Putamen (tissue), 1 donor: ENCODE data around the gene TCF7L1.
"Not testable (repeated sequence)": the region's sequence is repeated elsewhere in the genome, so short reads cannot be mapped to it uniquely, and the experiment has no call there.

Source experiments
- DNase-seq: peaks from one replicate; pipeline ENCODE4 v3.0.0-alpha.2; 2016; ENCODE audit warnings: low spot score

TCF7L1 gene

GRCh38 chr2:85132397-85132796 is 795 bp upstream of the TCF7L1 start:
- DNase-seq, result no peak

- DNase-seq, result no peak
Measured at GRCh38 chr2:85133751-85134254, 611 bp downstream of the TCF7L1 start.

GRCh38 chr2:85134255-85134895 is 1.2 kb downstream of the TCF7L1 start:
- no peak for DNase-seq

GRCh38 chr2:85134896-85135659 is 1.9 kb downstream of the TCF7L1 start:
- no peak for DNase-seq

GRCh38 chr2:85135660-85135914 is 2.4 kb downstream of the TCF7L1 start:
- no peak for DNase-seq

- DNase-seq, result no peak
Measured at GRCh38 chr2:85137156-85137555, 4.0 kb downstream of the TCF7L1 start.

GRCh38 chr2:85143463-85144082 is 10.4 kb downstream of the TCF7L1 start:
- DNase-seq, result no peak

- DNase-seq, result no peak
Measured at GRCh38 chr2:85145116-85145820, 12.1 kb downstream of the TCF7L1 start.

- no peak for DNase-seq
Measured at GRCh38 chr2:85148190-85148589, 15.0 kb downstream of the TCF7L1 start.

GRCh38 chr2:85151026-85151425 is 17.8 kb downstream of the TCF7L1 start:
- DNase-seq, result no peak

- DNase-seq, result no peak
Measured at GRCh38 chr2:85152895-85153294, 19.7 kb downstream of the TCF7L1 start.

- no peak for DNase-seq
Measured at GRCh38 chr2:85154048-85154753, 21.0 kb downstream of the TCF7L1 start.

- DNase-seq, result not testable (repeated sequence)
Measured at GRCh38 chr2:85155082-85155481, 21.9 kb downstream of the TCF7L1 start.

GRCh38 chr2:85156153-85156552 is 23.0 kb downstream of the TCF7L1 start:
- no peak for DNase-seq

- no peak for DNase-seq
Measured at GRCh38 chr2:85156619-85157018, 23.4 kb downstream of the TCF7L1 start.

- no peak for DNase-seq
Measured at GRCh38 chr2:85157345-85157744, 24.2 kb downstream of the TCF7L1 start.

GRCh38 chr2:85158559-85159273 is 25.5 kb downstream of the TCF7L1 start:
- DNase-seq, result no peak

- DNase-seq, result no peak
Measured at GRCh38 chr2:85159589-85159988, 26.4 kb downstream of the TCF7L1 start.

- no peak for DNase-seq
Measured at GRCh38 chr2:85160966-85161960, 28.1 kb downstream of the TCF7L1 start.

GRCh38 chr2:85162746-85163301 is 29.6 kb downstream of the TCF7L1 start:
- no peak for DNase-seq
